HUES48 (cell line): ENCODE measurements around the gene ENTPD8.
A peak's percentile ranks its signal among the peaks of the same experiment; 100 is the strongest.

Experiments used
- H3K27ac ChIP-seq: one replicate; pipeline ENCODE4 v1.7.0; 2013; ENCODE audit warnings: low read depth, low read length, inconsistent platforms
- H3K27me3 ChIP-seq: 2 replicates; pipeline ENCODE4 v1.6.1; 2013; ENCODE audit warnings: mild to moderate bottlenecking, low read length; ENCODE audit not compliant: control insufficient read depth, insufficient read depth
- H3K36me3 ChIP-seq: 2 replicates; pipeline ENCODE4 v1.6.1; 2013; ENCODE audit warnings: low read length; ENCODE audit not compliant: control insufficient read depth, insufficient read depth
- H3K4me1 ChIP-seq: 2 replicates; pipeline ENCODE4 v1.6.1; 2013; ENCODE audit warnings: mild to moderate bottlenecking, low read length; ENCODE audit not compliant: control insufficient read depth, insufficient read depth
- H3K4me3 ChIP-seq: 2 replicates; pipeline ENCODE4 v1.5.1; 2013; ENCODE audit warnings: mild to moderate bottlenecking, low read depth, low read length
- H3K9ac ChIP-seq: 2 replicates; pipeline ENCODE4 v1.6.1; 2013; ENCODE audit warnings: mild to moderate bottlenecking, low read depth, low read length, moderate library complexity
- H3K9me3 ChIP-seq: 2 replicates; pipeline ENCODE4 v1.6.1; 2013; ENCODE audit warnings: low read length; ENCODE audit not compliant: control insufficient read depth, insufficient read depth

ENTPD8 gene

DNA sequence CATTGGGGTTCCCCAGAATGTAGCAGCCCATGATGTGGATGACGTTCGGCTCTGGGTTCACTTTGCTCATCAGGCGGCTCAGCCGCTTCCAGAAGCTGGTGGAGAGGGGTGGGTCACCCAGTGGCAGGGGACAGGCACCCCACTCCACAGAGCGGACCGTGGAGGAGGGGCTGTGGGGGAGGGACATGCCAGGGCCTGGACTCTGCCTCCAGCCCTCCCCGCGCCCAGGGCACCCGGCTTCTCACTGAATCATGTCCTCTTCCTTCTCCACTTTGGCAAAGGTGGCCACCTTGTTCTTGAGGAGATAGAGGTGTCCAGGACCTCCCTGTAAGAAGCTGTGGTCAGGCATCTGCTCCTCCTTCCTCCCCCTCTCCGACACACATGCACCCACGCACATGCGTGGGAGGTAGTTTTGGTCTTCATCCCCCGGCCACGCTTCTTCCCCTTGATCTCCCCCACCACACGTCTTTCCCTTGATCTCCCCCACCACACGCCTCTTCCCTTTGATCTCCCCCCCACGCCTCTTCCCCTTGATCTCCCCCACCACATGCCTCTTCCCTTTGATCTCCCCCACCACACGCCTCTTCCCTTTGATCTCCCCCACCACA, 8.9 kb upstream of the ENTPD8 start:
- H3K4me1 ChIP-seq, result no peaks in the 10 kb centered on the region; the same call in 1 of the 2 replicates
- peaks cover 19% of the 10 kb centered on the region for H3K36me3 ChIP-seq
- no peak overlapping the region for H3K4me3 ChIP-seq
- H3K27ac ChIP-seq, result no peak overlapping the region
- H3K9ac ChIP-seq, result no peak overlapping the region
- no peaks in the 10 kb centered on the region for H3K9me3 ChIP-seq
- H3K27me3 ChIP-seq, result no peaks in the 10 kb centered on the region

DNA sequence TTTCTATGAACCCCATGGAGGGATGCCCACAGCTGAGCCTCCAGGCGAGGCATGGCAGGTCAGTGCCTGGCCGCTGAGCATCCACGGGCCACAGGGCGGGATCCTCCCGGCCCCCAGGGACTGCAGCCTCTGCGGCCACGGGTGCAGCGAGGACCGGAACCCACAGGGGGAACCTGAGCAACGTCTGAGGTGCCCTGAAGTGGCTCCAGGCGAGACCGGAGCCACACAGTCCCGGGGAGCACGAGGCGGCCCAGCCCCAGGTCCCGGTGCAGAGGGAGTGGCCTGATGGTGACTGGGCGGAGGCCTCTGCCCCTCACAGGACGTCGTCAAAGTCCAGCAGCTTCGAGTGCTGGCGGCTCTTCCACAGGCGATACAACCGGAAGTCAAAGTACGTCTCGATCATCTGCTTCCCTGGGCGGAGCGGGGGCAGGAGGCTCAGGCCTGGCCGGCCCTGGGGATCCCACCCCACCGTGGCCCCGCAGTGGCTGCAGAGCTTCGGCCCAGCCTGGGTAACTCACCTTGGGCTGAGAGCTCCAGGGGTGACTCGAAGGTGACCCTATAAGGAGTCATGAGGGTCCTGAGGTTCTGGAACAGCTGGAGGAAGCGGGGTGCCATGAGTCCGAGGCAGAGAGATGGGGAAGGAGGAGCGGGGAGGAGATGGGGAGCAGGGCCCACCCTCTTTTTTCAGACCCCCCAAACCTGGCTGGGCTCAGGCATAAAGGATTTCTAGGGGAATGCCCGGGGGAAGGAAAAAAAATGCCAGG, 8.1 kb upstream of the ENTPD8 start:
- Histone ChIP-seq H3K36me3 (peaks cover 19% of the 10 kb centered on the region), H3K9me3 (no peaks in the 10 kb centered on the region), H3K27ac (no peak overlapping the region), H3K27me3 (no peaks in the 10 kb centered on the region), H3K4me3 (no peak overlapping the region), H3K9ac (no peak overlapping the region), H3K4me1 (no peaks in the 10 kb centered on the region)

DNA sequence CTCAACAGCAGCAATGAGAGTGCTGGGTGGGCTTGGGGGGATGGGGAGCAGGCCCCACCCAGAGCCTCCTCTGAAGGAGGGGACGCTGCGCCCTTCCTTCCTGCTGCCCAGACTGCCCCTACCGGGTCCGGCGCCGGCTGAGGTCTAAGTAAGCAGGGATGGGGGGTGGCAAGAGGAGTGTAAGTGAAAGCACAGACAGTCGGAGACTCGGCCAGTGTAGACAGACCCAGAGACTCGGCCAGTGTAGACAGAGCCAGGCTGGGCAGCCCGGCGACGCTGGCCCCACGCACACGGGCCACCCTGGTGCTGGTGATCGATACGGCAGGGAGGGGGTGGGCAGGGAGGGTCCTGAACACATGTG, 7.4 kb upstream of the ENTPD8 start:
- no peaks in the 10 kb centered on the region for H3K27me3 ChIP-seq
- H3K9ac ChIP-seq, result no peak overlapping the region
- no peak overlapping the region for H3K27ac ChIP-seq
- H3K4me1 ChIP-seq, result no peaks in the 10 kb centered on the region
- H3K9me3 ChIP-seq, result no peaks in the 10 kb centered on the region
- peaks cover 19% of the 10 kb centered on the region for H3K36me3 ChIP-seq
- H3K4me3 ChIP-seq, result no peak overlapping the region

DNA sequence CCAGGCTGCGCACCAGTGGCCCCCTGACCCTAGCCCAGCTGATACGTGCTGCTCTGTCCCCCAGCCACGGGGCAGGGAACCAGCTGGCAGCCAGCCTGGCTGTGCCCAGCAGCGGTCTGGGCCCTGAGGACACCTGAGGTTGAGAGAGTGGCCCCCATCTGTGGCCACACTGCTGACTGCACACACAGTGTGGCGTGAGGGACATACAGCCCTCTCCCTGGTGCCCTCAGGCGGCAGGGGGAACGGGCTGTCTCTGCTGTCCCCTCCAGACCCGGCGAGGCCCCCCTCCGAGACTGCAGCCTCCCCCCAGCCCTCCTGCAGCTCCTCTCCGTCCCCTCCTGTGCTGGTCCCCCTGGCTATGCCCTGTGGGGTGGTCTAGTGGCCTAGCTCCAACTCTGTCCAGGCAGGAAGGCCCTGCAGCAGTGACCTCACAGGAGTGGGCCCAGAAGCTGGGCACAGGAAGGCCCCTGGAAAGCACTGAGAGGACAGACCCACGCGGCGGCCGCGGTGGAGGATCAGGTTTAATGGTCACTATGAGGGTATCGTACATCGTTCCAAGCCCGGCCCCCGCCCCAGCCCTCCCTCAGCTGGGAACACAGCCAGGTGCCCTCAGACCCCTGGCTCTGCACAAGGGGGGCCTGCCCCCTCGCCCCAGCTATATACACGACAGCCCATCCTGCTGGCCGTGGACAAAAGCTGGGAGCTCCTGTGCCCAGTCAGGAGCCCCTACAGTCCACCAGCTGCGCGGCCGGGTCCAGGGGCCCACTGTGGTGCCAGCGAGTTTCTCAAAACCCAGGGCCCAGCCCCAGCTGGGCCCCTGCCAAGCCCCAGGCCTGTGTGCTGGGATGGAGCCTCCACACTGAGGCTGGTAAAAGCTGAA, 6.8 kb upstream of the ENTPD8 start:
- Histone ChIP-seq H3K36me3 (peaks cover 17% of the 10 kb centered on the region), H3K4me3 (no peak overlapping the region), H3K27me3 (no peaks in the 10 kb centered on the region), H3K27ac (no peak overlapping the region), H3K9ac (no peak overlapping the region), H3K9me3 (no peaks in the 10 kb centered on the region), H3K4me1 (no peaks in the 10 kb centered on the region)

DNA sequence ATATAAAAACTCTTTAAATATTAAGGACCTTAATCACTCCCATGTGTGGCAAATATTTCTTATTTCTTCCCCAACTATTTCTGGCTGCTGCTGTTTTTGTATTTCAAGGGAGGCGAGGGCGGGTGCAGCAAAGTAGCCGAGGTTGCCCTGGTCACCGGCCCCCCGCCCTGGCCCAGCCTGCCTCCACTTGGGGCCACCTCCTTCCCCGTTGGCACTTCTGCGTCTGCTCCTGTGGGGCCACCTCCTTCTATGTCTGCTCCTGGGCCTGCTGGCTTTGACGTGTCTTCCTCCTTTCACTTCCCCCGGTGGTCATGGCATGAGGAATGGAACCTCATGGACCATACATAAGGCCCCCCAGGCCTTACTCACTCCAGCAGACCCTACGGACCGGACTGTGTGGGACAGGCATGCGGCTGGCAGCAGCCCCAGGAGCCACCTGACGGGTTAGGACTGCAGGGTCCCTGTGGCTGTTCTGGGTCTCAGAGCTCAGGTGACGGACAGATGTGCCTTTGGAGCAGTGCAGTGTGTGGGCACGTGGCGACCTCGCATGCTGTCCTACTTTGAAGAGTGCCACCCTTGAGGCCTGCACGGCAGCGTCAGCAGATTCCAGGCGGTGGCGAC, 5.8 kb upstream of the ENTPD8 start:
- H3K4me3 ChIP-seq, result no peak overlapping the region
- H3K4me1 ChIP-seq, result no peaks in the 10 kb centered on the region
- peaks cover 14% of the 10 kb centered on the region; the same call in 1 of the 2 replicates for H3K36me3 ChIP-seq
- H3K27ac ChIP-seq, result no peak overlapping the region
- H3K9ac ChIP-seq, result no peak overlapping the region
- H3K27me3 ChIP-seq, result no peaks in the 10 kb centered on the region
- H3K9me3 ChIP-seq, result no peaks in the 10 kb centered on the region

DNA sequence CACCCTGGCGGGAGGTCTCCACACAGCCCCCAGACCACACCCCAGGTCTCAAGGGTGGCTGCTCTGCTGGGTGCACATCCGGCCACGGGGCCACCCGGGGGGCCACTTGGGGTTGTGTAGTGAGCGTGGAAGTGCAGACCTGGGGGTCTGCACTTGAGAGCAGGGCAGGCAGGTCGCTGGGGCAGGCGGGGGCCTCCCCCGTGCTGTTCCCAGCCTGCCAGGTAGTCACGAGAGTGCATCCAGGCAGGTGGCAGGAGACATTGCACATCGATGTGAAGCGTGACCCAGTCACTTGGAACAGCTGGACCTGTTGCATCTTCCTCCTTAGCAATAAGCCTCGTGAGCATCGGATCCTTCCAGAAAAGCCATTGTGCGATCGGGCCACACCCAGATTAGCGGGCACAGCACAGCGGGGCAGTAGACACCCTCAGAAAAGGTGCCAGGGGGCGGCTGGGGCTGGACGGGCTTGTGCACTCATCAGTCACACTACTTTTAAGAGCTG, 4.8 kb upstream of the ENTPD8 start:
- Histone ChIP-seq H3K4me3 (no peak overlapping the region), H3K4me1 (no peaks in the 10 kb centered on the region), H3K27me3 (no peaks in the 10 kb centered on the region), H3K27ac (no peak overlapping the region), H3K9me3 (no peaks in the 10 kb centered on the region), H3K36me3 (peaks cover 14% of the 10 kb centered on the region; the same call in 1 of the 2 replicates), H3K9ac (no peak overlapping the region)

DNA sequence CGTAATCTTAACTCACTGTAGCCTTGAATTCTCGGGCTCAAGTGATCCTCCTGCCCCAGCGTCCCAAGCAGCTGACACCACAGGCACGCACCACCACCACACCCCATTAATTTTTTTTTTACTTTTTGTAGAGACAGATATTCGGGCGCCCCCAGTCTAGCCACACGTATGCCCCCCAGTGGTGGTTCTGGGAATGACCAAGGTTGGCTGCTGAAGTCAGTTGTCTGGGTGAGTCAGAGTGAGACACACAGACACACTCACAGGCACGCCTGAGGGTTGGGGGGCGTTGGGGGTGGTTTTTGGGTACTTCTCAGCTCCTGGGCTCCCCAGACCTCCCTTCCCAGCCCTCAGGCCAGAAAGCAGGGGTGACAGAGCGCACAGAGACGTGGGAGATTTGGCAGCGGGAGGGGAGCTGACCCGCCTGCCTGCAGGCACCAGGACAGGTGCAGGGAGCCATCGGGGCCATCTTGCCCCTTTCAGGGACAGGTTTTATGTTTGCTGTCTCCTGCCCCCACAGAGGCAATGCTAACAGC, 4.2 kb upstream of the ENTPD8 start:
- Histone ChIP-seq H3K9ac (no peak overlapping the region), H3K36me3 (peaks cover 14% of the 10 kb centered on the region; the same call in 1 of the 2 replicates), H3K4me3 (no peak overlapping the region), H3K4me1 (no peaks in the 10 kb centered on the region), H3K27ac (no peak overlapping the region), H3K27me3 (no peaks in the 10 kb centered on the region), H3K9me3 (no peaks in the 10 kb centered on the region)

DNA sequence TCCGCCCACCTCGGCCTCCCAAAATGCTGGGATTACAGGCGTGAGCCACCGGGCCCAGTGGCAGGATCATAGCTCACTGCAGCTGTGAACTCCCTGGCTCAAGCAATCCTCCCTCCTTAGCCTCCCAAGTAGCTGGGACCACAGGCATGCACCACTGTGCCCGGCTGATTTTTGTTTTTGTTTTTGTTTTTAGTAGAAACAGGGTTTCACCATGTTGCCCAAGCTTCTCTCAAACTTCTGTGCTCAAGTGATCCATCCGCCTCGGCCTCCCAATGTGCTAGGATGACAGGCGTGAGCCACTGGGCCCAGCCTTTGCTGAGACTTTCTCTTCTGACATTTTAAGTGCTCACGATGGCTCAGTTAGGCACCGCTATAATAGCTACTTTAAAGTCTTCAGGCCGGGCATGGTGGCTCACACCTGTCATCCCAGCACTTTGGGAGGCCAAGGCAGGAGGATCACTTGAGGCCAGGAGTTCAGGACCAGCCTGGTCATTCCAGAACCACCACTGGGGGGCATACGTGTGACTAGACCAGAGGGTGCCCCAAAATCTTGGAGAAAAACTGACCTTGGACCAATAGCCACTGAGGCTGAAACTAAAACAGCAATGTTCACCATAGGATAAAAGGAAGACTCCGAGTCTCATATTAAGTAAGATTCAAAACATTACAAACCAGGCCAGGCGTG, 3.1 kb upstream of the ENTPD8 start:
- no peak overlapping the region for H3K9ac ChIP-seq
- no peaks in the 10 kb centered on the region for H3K27me3 ChIP-seq
- H3K27ac ChIP-seq, result no peak overlapping the region
- H3K4me1 ChIP-seq, result no peaks in the 10 kb centered on the region
- no peaks in the 10 kb centered on the region for H3K9me3 ChIP-seq
- no peak overlapping the region for H3K4me3 ChIP-seq
- H3K36me3 ChIP-seq, result peaks cover 5% of the 10 kb centered on the region; the same call in 1 of the 2 replicates

DNA sequence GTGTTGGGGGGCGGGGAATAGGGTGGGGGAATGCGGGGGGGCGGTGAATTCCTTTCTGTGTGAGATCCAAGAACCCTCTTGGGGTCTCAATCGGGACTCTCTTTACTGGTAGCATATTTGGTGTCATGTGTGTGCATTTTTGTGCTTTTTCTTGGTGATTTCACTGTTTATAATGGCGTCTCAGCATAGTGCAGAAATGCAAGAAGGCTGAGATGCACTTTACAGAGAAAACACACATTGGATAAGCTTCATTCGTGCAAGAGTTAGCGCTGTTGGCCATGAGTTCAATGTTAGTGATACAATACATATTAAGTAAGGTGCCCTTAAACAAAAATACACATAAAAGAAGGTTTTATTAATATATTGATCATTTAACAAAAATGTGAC, 771 bp upstream of the ENTPD8 start:
- Histone ChIP-seq H3K27me3 (no peaks in the 10 kb centered on the region), H3K4me3 (peak overlapping the region; percentile 46), H3K36me3 (no peaks in the 10 kb centered on the region), H3K9me3 (no peaks in the 10 kb centered on the region), H3K27ac (no peak overlapping the region), H3K4me1 (no peaks in the 10 kb centered on the region), H3K9ac (no peak overlapping the region)

DNA sequence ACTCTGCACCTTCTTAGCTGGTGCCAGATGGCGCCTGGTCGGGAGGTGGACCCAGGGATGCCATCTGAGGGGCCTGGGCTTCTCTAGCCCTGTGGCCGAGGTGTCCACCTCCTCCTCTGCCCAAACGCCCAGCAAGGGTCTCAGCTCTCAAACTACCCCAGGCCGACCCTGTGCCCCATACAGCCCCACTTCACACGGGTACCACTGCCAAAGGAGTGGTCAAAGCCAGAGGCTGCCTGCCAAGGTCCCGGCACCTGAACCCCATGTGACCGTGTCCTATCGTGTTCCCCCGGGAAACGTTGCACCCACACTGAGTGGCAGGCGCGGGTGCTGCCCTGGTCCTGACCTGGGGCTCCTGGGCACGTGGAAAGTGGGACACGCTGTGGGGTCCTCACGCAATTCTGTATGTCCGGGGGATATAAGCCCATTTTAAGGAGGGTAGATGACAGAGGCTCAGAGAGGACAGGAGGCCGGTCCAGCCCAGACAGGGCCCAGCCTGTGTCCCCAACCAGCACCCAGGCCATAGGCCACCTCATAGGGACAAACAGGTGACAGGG, 1.9 kb downstream of the ENTPD8 start:
- no peak overlapping the region for H3K4me3 ChIP-seq
- H3K36me3 ChIP-seq, result no peaks in the 10 kb centered on the region
- H3K9me3 ChIP-seq, result no peaks in the 10 kb centered on the region
- H3K4me1 ChIP-seq, result no peaks in the 10 kb centered on the region
- H3K27me3 ChIP-seq, result no peaks in the 10 kb centered on the region
- no peak overlapping the region for H3K27ac ChIP-seq
- H3K9ac ChIP-seq, result no peak overlapping the region
